GM10266 (cell line): ENCODE measurements around the gene PIR.

Source experiments
- DNase-seq: peaks from one replicate; pipeline ENCODE4 v3.0.0; 2012; ENCODE audit errors: extremely low spot score
- TF ChIP-seq, protein P1 (sequence below): IDR thresholded peaks from 2 replicates; pipeline ENCODE4 v1.5.1; 2012; ENCODE audit warnings: mild to moderate bottlenecking, low read depth; ENCODE audit not compliant: control insufficient read depth, insufficient read depth; ENCODE audit errors: missing control alignments

PIR gene

DNA sequence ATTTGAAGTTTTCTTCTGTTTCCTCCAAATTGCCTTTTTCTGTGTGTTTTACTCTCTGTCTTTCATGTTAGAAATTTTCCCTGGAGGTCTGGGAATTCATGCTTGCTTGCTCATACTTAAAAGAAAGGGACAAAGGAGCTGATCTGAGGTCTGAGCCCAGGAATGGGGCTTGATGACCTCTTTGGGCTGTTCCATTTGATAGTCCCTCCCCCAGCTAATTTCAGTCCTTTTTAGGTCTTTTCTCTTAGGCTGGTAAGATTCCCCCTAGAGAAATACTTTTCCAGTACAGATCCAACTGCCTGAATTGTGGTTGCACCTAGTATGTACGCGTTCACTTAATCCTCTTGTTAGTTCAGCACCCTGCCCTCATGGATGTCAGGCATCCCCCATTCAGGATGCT, 152.3 kb downstream of the PIR start:
- DNase-seq: no peak
- TF ChIP-seq, protein P1, sequence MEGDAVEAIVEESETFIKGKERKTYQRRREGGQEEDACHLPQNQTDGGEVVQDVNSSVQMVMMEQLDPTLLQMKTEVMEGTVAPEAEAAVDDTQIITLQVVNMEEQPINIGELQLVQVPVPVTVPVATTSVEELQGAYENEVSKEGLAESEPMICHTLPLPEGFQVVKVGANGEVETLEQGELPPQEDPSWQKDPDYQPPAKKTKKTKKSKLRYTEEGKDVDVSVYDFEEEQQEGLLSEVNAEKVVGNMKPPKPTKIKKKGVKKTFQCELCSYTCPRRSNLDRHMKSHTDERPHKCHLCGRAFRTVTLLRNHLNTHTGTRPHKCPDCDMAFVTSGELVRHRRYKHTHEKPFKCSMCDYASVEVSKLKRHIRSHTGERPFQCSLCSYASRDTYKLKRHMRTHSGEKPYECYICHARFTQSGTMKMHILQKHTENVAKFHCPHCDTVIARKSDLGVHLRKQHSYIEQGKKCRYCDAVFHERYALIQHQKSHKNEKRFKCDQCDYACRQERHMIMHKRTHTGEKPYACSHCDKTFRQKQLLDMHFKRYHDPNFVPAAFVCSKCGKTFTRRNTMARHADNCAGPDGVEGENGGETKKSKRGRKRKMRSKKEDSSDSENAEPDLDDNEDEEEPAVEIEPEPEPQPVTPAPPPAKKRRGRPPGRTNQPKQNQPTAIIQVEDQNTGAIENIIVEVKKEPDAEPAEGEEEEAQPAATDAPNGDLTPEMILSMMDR: no peak

DNA sequence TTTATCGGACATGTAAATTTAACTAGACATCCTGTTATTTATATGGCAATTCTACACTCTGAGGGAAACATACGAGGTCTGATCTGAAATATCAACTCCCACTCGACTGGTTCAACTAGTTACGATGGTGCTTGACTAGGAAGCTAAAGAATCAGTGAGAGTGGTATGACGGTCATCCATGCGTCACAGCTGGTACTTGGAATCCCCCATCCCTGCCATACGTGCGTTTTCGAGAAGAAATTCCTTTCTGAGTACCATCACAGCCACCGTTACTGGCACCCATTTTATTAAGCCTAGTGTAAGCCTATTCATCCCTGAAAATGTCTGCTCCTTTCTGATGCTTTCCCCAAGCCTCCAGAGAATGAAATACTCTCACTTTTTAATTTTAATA, 157.1 kb downstream of the PIR start:
- no peak for DNase-seq
- TF ChIP-seq, protein P1: no peak

DNA sequence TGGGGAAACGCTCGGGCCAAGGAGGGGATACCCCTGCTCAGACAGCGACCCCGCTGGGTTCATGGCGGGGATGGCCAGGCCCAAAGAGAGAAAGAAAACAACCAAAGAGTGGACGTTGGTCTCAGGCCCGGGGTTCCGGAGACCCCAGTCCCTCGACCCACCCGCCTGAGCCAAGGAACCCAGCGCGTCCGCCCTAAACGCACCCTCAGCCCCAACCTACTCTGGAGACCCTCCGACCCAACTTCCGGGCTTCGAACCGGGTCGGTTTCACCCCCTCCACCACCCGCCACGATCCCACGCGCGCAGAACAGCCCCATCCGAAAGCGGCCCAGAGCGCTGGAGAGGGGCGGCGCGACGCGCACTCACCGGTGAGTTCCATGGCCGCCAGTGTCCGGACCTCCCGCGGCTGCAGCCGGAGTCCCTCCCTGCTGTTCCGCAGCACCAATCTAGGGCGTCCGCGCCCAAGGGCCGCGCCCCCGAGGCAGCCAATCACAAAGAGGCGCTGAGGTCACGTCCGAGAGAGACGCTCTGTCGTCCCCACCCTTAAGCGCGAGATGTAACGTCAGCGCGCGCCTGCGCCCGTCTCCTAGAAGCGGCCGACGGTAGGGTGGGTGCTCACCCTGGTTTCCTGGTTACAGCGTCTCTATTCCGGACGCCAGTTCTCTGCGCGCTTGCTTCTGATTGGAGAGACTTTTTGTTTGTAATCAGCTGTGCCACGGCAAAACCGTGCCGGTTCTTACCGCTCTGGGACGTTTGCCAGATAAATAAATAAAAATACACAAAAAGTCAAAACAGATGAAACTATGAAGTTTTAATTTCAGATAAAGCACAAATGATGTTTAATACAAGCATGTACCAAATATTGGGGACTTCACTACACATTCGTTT, 157.8 kb downstream of the PIR start, which contains the start of gene PIGA:
PIGA (minus strand) TSS at position 389 of the 888 bp plus-strand sequence. CDS start 3,593 bp downstream, outside the sequence.
- peak; percentile 87 for DNase-seq
- TF ChIP-seq, protein P1: no peak
